ENCODE data around the gene PDF.

DNA sequence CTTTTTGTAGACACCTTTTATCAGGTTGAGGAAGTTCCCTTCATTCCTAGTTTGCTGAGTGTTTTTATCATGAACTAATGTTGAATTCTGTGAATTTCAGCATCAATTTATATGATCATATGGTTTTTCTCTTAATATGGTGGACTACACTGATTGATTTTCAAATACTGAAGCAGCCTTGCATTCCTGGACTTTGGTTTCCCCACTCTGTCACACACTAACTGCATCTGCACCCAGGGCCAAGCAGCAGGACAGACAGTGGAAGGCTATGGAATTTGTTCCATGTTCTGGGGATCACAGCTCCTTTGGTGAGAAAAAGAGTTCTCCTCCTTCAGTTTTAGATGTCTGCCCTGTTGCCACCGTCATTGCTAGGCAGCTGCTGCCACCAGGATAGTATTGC lies 47.6 kb upstream of the PDF start:
- no peak for TF ChIP-seq POLR2A (IDR thresholded peaks at IDR 0.05)
- no peak for TF ChIP-seq CTCF (IDR thresholded peaks at IDR 0.05)

All from Peyer's patch (tissue), 4 donors.